Stimulated activated CD4-positive, alpha-beta T cell treated with anti-CD3 and anti-CD28 coated beads, TNF-alpha, amount 100 ng/mL, for 48 hours (primary cell): ENCODE data around the gene FFAR3.
"Not testable (repeated sequence)": the region's sequence is repeated elsewhere in the genome, so short reads cannot be mapped to it uniquely, and the experiment has no call there.

ENCODE experiments used
- DNase-seq, 3 donors: peaks; one replicate each; pipeline ENCODE4 v3.0.0-alpha.2; 2020; ENCODE audit warnings: low read depth in 3 of 3

FFAR3 gene

GRCh38 chr19:35351411-35352176, 6.7 kb upstream of the FFAR3 start:
- no peak for DNase-seq

GRCh38 chr19:35352177-35352447, 6.1 kb upstream of the FFAR3 start:
- DNase-seq = no peak

- peak; percentile 59 to 67 (median 65) for DNase-seq
Observed at GRCh38 chr19:35352448-35353304, 5.6 kb upstream of the FFAR3 start.

- no peak for DNase-seq
Observed at GRCh38 chr19:35353635-35354034, 4.6 kb upstream of the FFAR3 start.

- no peak for DNase-seq
Observed at GRCh38 chr19:35354898-35355297, 3.4 kb upstream of the FFAR3 start.

GRCh38 chr19:35355791-35356460, 2.3 kb upstream of the FFAR3 start:
- no peak for DNase-seq

- DNase-seq = not testable (repeated sequence)
Observed at GRCh38 chr19:35358834-35359233, 574 bp downstream of the FFAR3 start.

GRCh38 chr19:35359395-35359794, 1.1 kb downstream of the FFAR3 start:
- DNase-seq = not testable (repeated sequence)

- DNase-seq = not testable (repeated sequence)
Observed at GRCh38 chr19:35360081-35360480, 1.8 kb downstream of the FFAR3 start.

- DNase-seq = no peak
Observed at GRCh38 chr19:35360880-35361420, 2.7 kb downstream of the FFAR3 start.

- DNase-seq = no peak
Observed at GRCh38 chr19:35362261-35363000, 4.2 kb downstream of the FFAR3 start.

- no peak for DNase-seq
Observed at GRCh38 chr19:35363001-35363590, 4.8 kb downstream of the FFAR3 start.

GRCh38 chr19:35363711-35364425, 5.6 kb downstream of the FFAR3 start:
- DNase-seq = no peak

- DNase-seq = no peak
Observed at GRCh38 chr19:35365303-35365702, 7.0 kb downstream of the FFAR3 start.

- DNase-seq = no peak
Observed at GRCh38 chr19:35368378-35368777, 10.1 kb downstream of the FFAR3 start.

GRCh38 chr19:35369522-35369921, 11.3 kb downstream of the FFAR3 start:
- no peak for DNase-seq

GRCh38 chr19:35370722-35371121, 12.5 kb downstream of the FFAR3 start, which contains the start of gene GPR42:
TSS of gene GPR42 (plus strand) at chr19:35371068. CDS start at chr19:35371360, 292 bp downstream.
- DNase-seq = no peak

- no peak for DNase-seq
Observed at GRCh38 chr19:35373492-35373891, 15.2 kb downstream of the FFAR3 start.

GRCh38 chr19:35374031-35374430, 15.8 kb downstream of the FFAR3 start:
- not testable (repeated sequence) for DNase-seq

GRCh38 chr19:35375505-35376307, 17.4 kb downstream of the FFAR3 start:
- no peak for DNase-seq
